Left cardiac atrium (tissue), 4 donors: ENCODE results near the gene COL6A2. TPM values are rescaled to one million over a fixed set of nuclear protein-coding genes. Genes with fewer than 3 reads are reported as not detected.
"Not testable (repeated sequence)": the region's sequence is repeated elsewhere in the genome, so short reads cannot be mapped to it uniquely, and the experiment has no call there.

Source experiments
- ATAC-seq, 2 donors: fragments of 200-7000 bp; cut with Tn5 transposase; one replicate each; pipeline ENCODE4 v1.9.1; 2020; ENCODE audit warnings: mild to moderate bottlenecking in 2 of 2, moderate library complexity in 2 of 2
- DNase-seq: peaks from one replicate; pipeline ENCODE4 v3.0.0-alpha.2; 2020
- intact Hi-C, 2 donors: fragments of 100-400 bp; cut with DNase I; formaldehyde crosslinking; loops; one replicate each; pipeline versions ENCODE4 v1.14.1 to v1.15.1; 2022 to 2023
- total RNA-seq, 2 donors: library from RNA; stranded (reverse); fragmentation: NEBNext Ultra II Directional; extraction: Animal tissue kit (Norgen Biotek cat#: 25700); gene quantifications; one replicate each; pipeline ENCODE4 v1.2.1, GENCODE V29; 2021
- donor health status: DM: no; HTN: yes; CAD: no.
- donor health status: DM: no; HTN: yes; CAD: no; lungs with severe emphysema.
- donor health status: DM: yes; HTN: yes; CAD: no.
- donor health status: Dilated cardiomyopathy.

Gene COL6A2
- total RNA-seq, 2 donors from 2014 or later = 330 to 350 TPM

- intact Hi-C loops = no loop called here
- ATAC-seq (peak in 1 of 2 donors; percentile 21), DNase-seq (no peak)
These were observed 74.3 kb downstream of the COL6A2 start for GRCh38 chr21:46171996-46172862.

DNA sequence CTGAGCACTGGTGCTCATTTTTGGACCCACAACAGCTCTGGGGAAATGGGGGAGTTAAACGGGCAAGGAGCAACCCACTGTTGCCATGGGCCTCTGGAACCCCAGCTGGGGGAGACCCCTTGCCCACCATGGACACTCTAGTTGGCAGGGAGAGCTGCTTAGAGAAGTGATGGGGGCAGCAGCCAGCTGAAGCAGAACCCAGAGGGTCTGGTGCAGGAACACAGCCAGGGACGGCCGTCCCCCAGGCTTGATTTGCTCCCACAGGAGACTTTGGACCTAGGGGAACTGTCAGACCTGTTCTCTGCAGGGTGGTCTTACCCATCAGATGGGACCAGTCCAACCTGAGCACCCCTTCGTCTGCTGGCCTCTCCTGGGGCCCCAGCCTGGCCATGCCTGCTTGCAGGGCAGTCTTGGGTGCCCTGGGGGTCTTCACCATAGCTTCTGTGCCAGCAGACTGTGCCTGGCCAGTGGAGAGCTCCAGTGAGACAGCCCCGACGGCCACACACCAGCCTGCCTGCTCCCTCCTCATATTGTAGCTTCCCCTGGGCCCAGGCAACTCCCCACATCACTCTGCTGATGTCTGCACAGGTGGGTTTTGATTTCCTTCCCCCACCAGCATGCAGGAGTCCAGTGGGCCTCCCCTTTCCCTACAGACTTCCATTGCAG is 75.1 kb downstream of the COL6A2 start:
- intact Hi-C loops = no loop called here
- ATAC-seq = no peak
- DNase-seq = no peak

GRCh38 chr21:46173573-46173972 is 75.7 kb downstream of the COL6A2 start:
- no peak for DNase-seq
- intact Hi-C loops = no loop called here
- no peak for ATAC-seq

- DNase-seq, ATAC-seq, intact Hi-C loops: not testable (repeated sequence)
These were observed 78.7 kb downstream of the COL6A2 start for GRCh38 chr21:46176443-46177129.

DNA sequence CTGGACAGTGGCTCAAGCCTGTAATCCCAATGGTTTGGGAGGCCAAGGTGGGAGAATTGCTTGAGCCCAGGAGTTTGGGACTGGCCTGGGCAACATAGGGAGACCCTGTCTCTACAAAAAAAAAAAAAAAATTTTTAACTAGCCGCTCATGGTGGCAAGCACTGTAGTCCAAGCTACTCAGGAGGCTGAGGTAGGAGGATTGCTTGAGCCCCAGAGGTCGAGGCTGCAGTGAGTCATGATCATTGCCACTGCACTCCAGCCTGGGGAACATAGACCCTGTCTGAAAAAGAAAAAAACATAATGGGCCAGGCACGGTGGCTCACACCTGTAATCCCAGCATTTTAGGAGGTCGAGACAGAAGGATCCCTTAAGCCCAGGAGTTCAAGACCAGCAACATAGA is 81.0 kb downstream of the COL6A2 start:
- ATAC-seq (no peak), DNase-seq (no peak)
- intact Hi-C loops = no loop called here

Other genes with a start within 250 kb of the COL6A2 start
- gene COL6A1, start 116.3 kb upstream of the COL6A2 start, total RNA-seq = 100 to 1,000 TPM; 244 to 247 TPM
- 1 to 10 TPM in 1 of 2 donors, under 1 TPM in 1; 0.68 to 1.6 TPM for gene FTCD, start 57.5 kb downstream of the COL6A2 start, total RNA-seq
- gene SPATC1L, start 86.3 kb downstream of the COL6A2 start, total RNA-seq = 10 to 100 TPM in 1 of 2 donors, 1 to 10 TPM in 1; 10.0 to 11.0 TPM
- gene LSS, start 130.7 kb downstream of the COL6A2 start, total RNA-seq = 10 to 100 TPM; 66.4 to 66.7 TPM
- gene MCM3AP, start 187.5 kb downstream of the COL6A2 start, total RNA-seq = 10 to 100 TPM; 52.4 to 66.4 TPM
- 10 to 100 TPM; 15.5 to 17.5 TPM for gene YBEY, start 188.2 kb downstream of the COL6A2 start, total RNA-seq
- 1 to 10 TPM; 1.0 to 2.5 TPM for gene C21orf58, start 225.8 kb downstream of the COL6A2 start, total RNA-seq
- 10 to 100 TPM; 31.8 to 50.2 TPM for gene PCNT, start 226.0 kb downstream of the COL6A2 start, total RNA-seq